Heart left ventricle (tissue), 13 donors: ENCODE results near the gene PDYN.

Experiments
- POLR2A ChIP-seq, 2 donors: fragments of 450-650 bp; IDR thresholded peaks; one replicate each; pipeline ENCODE4 v1.6.1; 2017; ENCODE audit warnings: antibody characterized with exemption in 2 of 2, mild to moderate bottlenecking in 2 of 2, moderate library complexity in 2 of 2
- TF ChIP-seq, protein P1 (sequence below), 12 donors: fragments of 200-600 bp; sonication (generic) in 4 of 12; IDR thresholded peaks; one replicate each; pipeline versions ENCODE4 v1.5.0 to v1.8.0; 2018 to 2022; ENCODE audit warnings: antibody characterized with exemption in 12 of 12, mild to moderate bottlenecking in 5 of 12
- donor health status: ischemic (EF 13 %, LVEDD 7.1; RV severe dilation, severe dysfunction).
- donor health status: DM: no; HTN: yes; CAD: no.
- donor health status: DM: no; HTN: no; CAD: no.
- donor health status: ischemic (EF 25% LVEDD 6.9; RV normal size, moderate dysfunction).
- donor health status: ischemic (EF 25% LVEDD 5.7; RV mildly dilated, moderate dysfunction).
- donor health status: ischemic (EF 35%, LVEDD 5.7; RV mildly dilated, moderate dysfunction).
- donor health status: nonischemic (EF 11% LVEDD 7.7; RV severe dilation, severe dysfunction).
- donor health status: DM: yes; HTN: yes; CAD: no.
- donor health status: PGD.
- donor health status: ischemic (EF 29% LVEDD 5.4; RV normal size, mild dysfunction).
- donor health status: nonischemic (EF 23%, LVEDD 6.1; RV moderate dilation, normal function).

DNA sequence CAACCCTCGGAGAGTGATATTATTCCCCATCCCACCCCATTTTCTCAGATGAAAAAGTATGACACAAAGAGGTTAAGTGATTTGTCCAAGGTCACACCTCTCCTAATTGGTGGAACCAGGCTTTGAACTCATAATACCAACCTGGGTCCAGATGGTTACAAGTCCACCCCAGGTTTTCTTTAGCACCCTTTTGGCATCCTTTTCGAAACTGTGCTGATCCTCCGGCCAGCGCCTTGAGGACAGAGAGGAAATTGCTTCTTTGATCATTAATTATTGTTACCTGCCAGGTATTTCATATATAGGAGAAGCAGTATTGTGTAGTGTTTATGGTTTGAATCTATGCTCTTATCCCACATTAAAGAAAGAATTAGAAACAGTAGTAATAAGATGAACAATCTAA, 29.3 kb upstream of the PDYN start:
- TF ChIP-seq, protein P1, sequence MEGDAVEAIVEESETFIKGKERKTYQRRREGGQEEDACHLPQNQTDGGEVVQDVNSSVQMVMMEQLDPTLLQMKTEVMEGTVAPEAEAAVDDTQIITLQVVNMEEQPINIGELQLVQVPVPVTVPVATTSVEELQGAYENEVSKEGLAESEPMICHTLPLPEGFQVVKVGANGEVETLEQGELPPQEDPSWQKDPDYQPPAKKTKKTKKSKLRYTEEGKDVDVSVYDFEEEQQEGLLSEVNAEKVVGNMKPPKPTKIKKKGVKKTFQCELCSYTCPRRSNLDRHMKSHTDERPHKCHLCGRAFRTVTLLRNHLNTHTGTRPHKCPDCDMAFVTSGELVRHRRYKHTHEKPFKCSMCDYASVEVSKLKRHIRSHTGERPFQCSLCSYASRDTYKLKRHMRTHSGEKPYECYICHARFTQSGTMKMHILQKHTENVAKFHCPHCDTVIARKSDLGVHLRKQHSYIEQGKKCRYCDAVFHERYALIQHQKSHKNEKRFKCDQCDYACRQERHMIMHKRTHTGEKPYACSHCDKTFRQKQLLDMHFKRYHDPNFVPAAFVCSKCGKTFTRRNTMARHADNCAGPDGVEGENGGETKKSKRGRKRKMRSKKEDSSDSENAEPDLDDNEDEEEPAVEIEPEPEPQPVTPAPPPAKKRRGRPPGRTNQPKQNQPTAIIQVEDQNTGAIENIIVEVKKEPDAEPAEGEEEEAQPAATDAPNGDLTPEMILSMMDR (IDR thresholded peaks at IDR 0.05): no peak
- no peak for TF ChIP-seq POLR2A (IDR thresholded peaks at IDR 0.05)
